HG03457 (cell line): ENCODE data around the gene CALN1.
"Not testable (repeated sequence)": the region's sequence is repeated elsewhere in the genome, so short reads cannot be mapped to it uniquely, and the experiment has no call there.

Experiments used
- ATAC-seq: cut with Tn5 transposase; IDR thresholded peaks from one replicate; pipeline ENCODE4 v1.9.1; 2021; ENCODE audit warnings: moderate number of reproducible peaks; ENCODE audit not compliant: unreplicated experiment

CALN1 gene

GRCh38 chr7:72412121-72412618 lies at the start of gene CALN1:
Gene CALN1, minus strand, starts transcription at chr7:72412338.
- not testable (repeated sequence) for ATAC-seq

- no peak for ATAC-seq
Observed at GRCh38 chr7:72453471-72453870, 41.3 kb upstream of the CALN1 start.

GRCh38 chr7:72447465-72448204 lies 35.5 kb upstream of the CALN1 start:
- ATAC-seq = no peak

GRCh38 chr7:72446591-72447462 lies 34.7 kb upstream of the CALN1 start:
- ATAC-seq = no peak

GRCh38 chr7:72446131-72446530 lies 34.0 kb upstream of the CALN1 start:
- ATAC-seq = no peak

- ATAC-seq = no peak
Observed at GRCh38 chr7:72445580-72445979, 33.4 kb upstream of the CALN1 start.

GRCh38 chr7:72445075-72445474 lies 32.9 kb upstream of the CALN1 start:
- no peak for ATAC-seq

- ATAC-seq = no peak
Observed at GRCh38 chr7:72444026-72444776, 32.1 kb upstream of the CALN1 start.

- no peak for ATAC-seq
Observed at GRCh38 chr7:72441791-72442190, 29.7 kb upstream of the CALN1 start.

GRCh38 chr7:72438491-72438890 lies 26.4 kb upstream of the CALN1 start:
- no peak for ATAC-seq

GRCh38 chr7:72437610-72438009 lies 25.5 kb upstream of the CALN1 start:
- ATAC-seq = no peak

- ATAC-seq = no peak
Observed at GRCh38 chr7:72437061-72437585, 25.0 kb upstream of the CALN1 start.

GRCh38 chr7:72435925-72436480 lies 23.9 kb upstream of the CALN1 start:
- no peak for ATAC-seq

- no peak for ATAC-seq
Observed at GRCh38 chr7:72435366-72435765, 23.2 kb upstream of the CALN1 start.

- ATAC-seq = no peak
Observed at GRCh38 chr7:72430531-72430930, 18.4 kb upstream of the CALN1 start.

- ATAC-seq = no peak
Observed at GRCh38 chr7:72429316-72429715, 17.2 kb upstream of the CALN1 start.

GRCh38 chr7:72416846-72417245 lies 4.7 kb upstream of the CALN1 start:
- ATAC-seq = no peak

GRCh38 chr7:72415586-72415985 lies 3.4 kb upstream of the CALN1 start:
- no peak for ATAC-seq

GRCh38 chr7:72413886-72414285 lies 1.7 kb upstream of the CALN1 start:
- ATAC-seq = no peak

- ATAC-seq = no peak
Observed at GRCh38 chr7:72413290-72413689, 1.2 kb upstream of the CALN1 start.

- no peak for ATAC-seq
Observed at GRCh38 chr7:72411419-72411818, 719 bp downstream of the CALN1 start.
